Natural killer cell (primary cell): ENCODE measurements around the gene TSBP1. TPM values are rescaled to one million over a fixed set of nuclear protein-coding genes. Genes with fewer than 3 reads are reported as not detected.

ENCODE experiments used
- ATAC-seq, 3 donors: fragments of 150-1000 bp in 2 of 3; fragments of 200-7000 bp in 1 of 3; cut with Tn5 transposase; 1 replicate in 1 of 3; 2 replicates in 2 of 3; pipeline ENCODE4 v1.10.0; 2021; ENCODE audit warnings: mild to moderate bottlenecking in 2 of 3, moderate library complexity in 2 of 3
- DNase-seq, 2 donors: peaks; one replicate each; pipeline versions ENCODE4 v3.0.0 to v3.0.0-alpha.2; 2013 to 2021; ENCODE audit warnings: mixed read lengths in 1 of 2
- H3K27ac ChIP-seq: one replicate; pipeline ENCODE4 v1.5.1; 2013; ENCODE audit warnings: mild to moderate bottlenecking, low read length
- H3K27me3 ChIP-seq: one replicate; pipeline ENCODE4 v1.6.1; 2013; ENCODE audit warnings: low read length; ENCODE audit not compliant: control insufficient read depth, insufficient read depth
- H3K36me3 ChIP-seq: one replicate; pipeline ENCODE4 v1.6.1; 2013; ENCODE audit warnings: low read length; ENCODE audit not compliant: control insufficient read depth, insufficient read depth
- H3K4me1 ChIP-seq: one replicate; pipeline ENCODE4 v1.6.1; 2013; ENCODE audit warnings: low read length; ENCODE audit not compliant: control insufficient read depth, insufficient read depth
- H3K4me3 ChIP-seq: one replicate; pipeline ENCODE4 v1.5.1; 2013; ENCODE audit warnings: low read length
- H3K9me3 ChIP-seq: one replicate; pipeline ENCODE4 v1.6.1; 2013; ENCODE audit warnings: low read length; ENCODE audit not compliant: control insufficient read depth, insufficient read depth
- H3K27ac Mint-ChIP-seq, 2 donors: one replicate each; pipeline ENCODE4 v1.8.0; 2022; ENCODE audit warnings: mild to moderate bottlenecking in 2 of 2, mixed read lengths in 2 of 2, moderate library complexity in 1 of 2
- H3K27me3 Mint-ChIP-seq, 2 donors: one replicate each; pipeline ENCODE4 v1.8.0; 2022; ENCODE audit warnings: low read depth in 2 of 2, mixed read lengths in 2 of 2
- H3K36me3 Mint-ChIP-seq: one replicate; pipeline ENCODE4 v1.8.0; 2022; ENCODE audit warnings: mixed read lengths
- H3K4me1 Mint-ChIP-seq, 2 donors: one replicate each; pipeline ENCODE4 v1.8.0; 2022; ENCODE audit warnings: mixed read lengths in 2 of 2
- H3K4me3 Mint-ChIP-seq: one replicate; pipeline ENCODE4 v1.8.0; 2022; ENCODE audit warnings: mild to moderate bottlenecking, moderate library complexity, mixed read lengths
- H3K9me3 Mint-ChIP-seq, 2 donors: one replicate each; pipeline ENCODE4 v1.8.0; 2022; ENCODE audit warnings: mixed read lengths in 2 of 2
- CTCF ChIP-seq: fragments of 200-600 bp; IDR thresholded peaks from one replicate; pipeline ENCODE4 v1.8.0; 2022; ENCODE audit warnings: antibody characterized with exemption
- WGBS: methylation state at CpG from one replicate; pipeline ENCODE4 v1.1.7; 2013; ENCODE audit warnings: missing lambda C conversion rate; ENCODE audit not compliant: insufficient coverage; 5-methylcytosine and 5-hydroxymethylcytosine counted together
- intact Hi-C: fragments of 100-400 bp; cut with micrococcal nuclease; formaldehyde crosslinking; loops from one replicate; pipeline ENCODE4 v1.14.2; 2022
- total RNA-seq, 4 donors: library from RNA; stranded (reverse); fragments of 120-200 nt in 1 of 4; gene quantifications; one replicate each; pipeline versions ENCODE4 v1.2.3 to v1.2.4, GENCODE V29; 2013 to 2022

The TSBP1 gene
- total RNA-seq, 3 donors from 2014 or later (not counting 1 experiment from before 2014, with no cell fraction given), result not detected

- Histone ChIP-seq H3K9me3 (no peaks in the 10 kb centered on the region), H3K27ac (no peak within 1 kb of the TSS), H3K4me3 (no peak within 1 kb of the TSS), H3K4me1 (no peaks in the 10 kb centered on the region), H3K27me3 (peaks cover 3% of the 10 kb centered on the region), H3K36me3 (no peaks in the 10 kb centered on the region)
- peaks cover 44 to 64% of the 10 kb centered on the region in 2 donors for H3K27me3 Mint-ChIP-seq
- no peaks in the 10 kb centered on the region for H3K9me3 Mint-ChIP-seq
- no peak for ATAC-seq
- intact Hi-C loops, result no loop called here
- no peak for TF ChIP-seq CTCF
- H3K27ac Mint-ChIP-seq, result no peak within 1 kb of the TSS
- no peaks in the 10 kb centered on the region for H3K36me3 Mint-ChIP-seq
- H3K4me3 Mint-ChIP-seq, result no peak within 1 kb of the TSS
- no peak for DNase-seq
- 70% methylated on average over 4 of the region's 4 CpGs for WGBS
- H3K4me1 Mint-ChIP-seq, result no peaks in the 10 kb centered on the region
Measured at GRCh38 chr6:32406857-32407256, 35.2 kb upstream of the TSBP1 start, which contains the start of gene BTNL2. TSS of gene BTNL2 (minus strand) at chr6:32407181. CDS start at chr6:32407123, 58 bp downstream.

DNA sequence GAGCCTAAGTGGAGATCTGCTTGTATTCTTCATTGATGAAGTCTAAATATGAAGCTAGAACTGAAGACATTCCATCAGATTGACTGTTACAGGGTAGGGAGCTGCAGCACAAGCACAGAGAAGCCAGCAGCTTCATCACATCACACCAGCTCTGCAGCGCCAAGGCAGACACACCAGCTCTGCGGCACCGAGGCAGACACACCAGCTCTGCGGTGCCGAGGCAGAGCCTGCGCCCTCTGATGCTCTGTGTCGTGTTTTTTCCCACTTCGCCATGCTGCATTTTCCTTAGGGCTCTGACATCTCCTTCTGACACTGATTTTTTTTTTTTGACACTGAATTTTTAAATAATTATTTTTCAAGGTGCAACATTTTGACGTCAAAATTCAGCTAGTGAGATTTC lies 34.5 kb upstream of the TSBP1 start:
- TF ChIP-seq CTCF, result no peak
- Mint-ChIP-seq H3K4me3 (no peak overlapping the region), H3K36me3 (no peaks in the 10 kb centered on the region), H3K9me3 (no peaks in the 10 kb centered on the region), H3K27me3 (peaks cover 43 to 57% of the 10 kb centered on the region in 2 donors), H3K4me1 (no peaks in the 10 kb centered on the region), H3K27ac (no peak overlapping the region)
- Histone ChIP-seq H3K27me3 (peaks cover 3% of the 10 kb centered on the region), H3K36me3 (no peaks in the 10 kb centered on the region), H3K27ac (no peak overlapping the region), H3K9me3 (no peaks in the 10 kb centered on the region), H3K4me1 (no peaks in the 10 kb centered on the region), H3K4me3 (no peak overlapping the region)
- DNase-seq (no peak), ATAC-seq (no peak)
- WGBS, result 87% methylated on average over 8 of the region's 9 CpGs
- intact Hi-C loops, result no loop called here

GRCh38 chr6:32405656-32406055 lies 34.0 kb upstream of the TSBP1 start:
- Histone ChIP-seq H3K36me3 (no peaks in the 10 kb centered on the region), H3K9me3 (no peaks in the 10 kb centered on the region), H3K27ac (no peak overlapping the region), H3K27me3 (peaks cover 3% of the 10 kb centered on the region), H3K4me3 (no peak overlapping the region), H3K4me1 (no peaks in the 10 kb centered on the region)
- DNase-seq (no peak), ATAC-seq (no peak)
- H3K27ac Mint-ChIP-seq, result no peak overlapping the region
- peaks cover 38 to 56% of the 10 kb centered on the region in 2 donors for H3K27me3 Mint-ChIP-seq
- no peak overlapping the region for H3K4me3 Mint-ChIP-seq
- H3K9me3 Mint-ChIP-seq, result no peaks in the 10 kb centered on the region
- no peaks in the 10 kb centered on the region for H3K4me1 Mint-ChIP-seq
- intact Hi-C loops, result no loop called here
- TF ChIP-seq CTCF, result no peak
- no peaks in the 10 kb centered on the region for H3K36me3 Mint-ChIP-seq
- 50% methylated on average over 1 of the region's 1 CpG for WGBS

DNA sequence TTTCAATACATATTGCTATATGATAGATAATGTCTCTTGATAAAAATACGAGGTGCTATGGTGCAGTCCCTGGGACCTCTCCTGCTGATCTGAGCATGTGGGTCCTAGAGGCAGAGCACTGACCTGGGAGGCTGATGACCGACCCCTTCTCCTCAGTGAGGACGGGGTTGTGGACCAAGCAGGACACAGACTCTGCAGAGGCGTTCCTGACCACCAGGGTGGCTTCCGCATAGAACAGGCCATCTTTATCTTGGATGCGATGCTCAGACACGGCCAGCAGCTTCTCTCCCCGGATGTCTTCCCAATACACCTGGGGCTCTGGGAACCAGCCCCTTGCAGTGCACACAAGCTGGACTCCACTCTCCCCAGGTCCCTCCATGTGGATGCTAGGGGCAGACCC lies 31.1 kb upstream of the TSBP1 start:
- H3K27me3 Mint-ChIP-seq, result peaks cover 32 to 61% of the 10 kb centered on the region in 2 donors
- Histone ChIP-seq H3K27ac (no peak overlapping the region), H3K36me3 (no peaks in the 10 kb centered on the region), H3K9me3 (no peaks in the 10 kb centered on the region), H3K4me1 (no peaks in the 10 kb centered on the region), H3K4me3 (no peak overlapping the region), H3K27me3 (peaks cover 3% of the 10 kb centered on the region)
- TF ChIP-seq CTCF, result no peak
- no peaks in the 10 kb centered on the region for H3K4me1 Mint-ChIP-seq
- H3K9me3 Mint-ChIP-seq, result no peaks in the 10 kb centered on the region
- DNase-seq, result no peak
- H3K27ac Mint-ChIP-seq, result no peak overlapping the region
- no peak for ATAC-seq
- WGBS, result 87% methylated on average over 8 of the region's 8 CpGs
- H3K36me3 Mint-ChIP-seq, result no peaks in the 10 kb centered on the region
- no peak overlapping the region for H3K4me3 Mint-ChIP-seq
- intact Hi-C loops, result no loop called here
